CD4-positive, alpha-beta memory T cell (primary cell): ENCODE results near the gene ADGRB2. TPM values are rescaled to one million over a fixed set of nuclear protein-coding genes. Genes with fewer than 3 reads are reported as not detected.

Experiments
- CTCF ChIA-PET: fragments of 350-600 bp; sonication (Branson Sonifier 250); formaldehyde crosslinking; loops from one replicate; lab custom pipeline; 2021; ENCODE audit warnings: inconsistent platforms; ENCODE audit not compliant: partially characterized antibody; lab: Charles Lee
- POLR2A ChIA-PET: fragments of 350-600 bp; sonication (Branson Sonifier 250); formaldehyde crosslinking; loops from one replicate; lab custom pipeline; 2021; ENCODE audit not compliant: partially characterized antibody; lab: Charles Lee
- DNase-seq, 5 donors: peaks; one replicate each; pipeline versions ENCODE4 v3.0.0 to v3.0.0-alpha.2; 2020 to 2022; ENCODE audit warnings: mixed read lengths in 1 of 5
- H3K27ac ChIP-seq: one replicate; pipeline ENCODE4 v1.7.0; 2013; ENCODE audit warnings: low read depth, low read length
- H3K27me3 ChIP-seq: 2 replicates; pipeline ENCODE4 v1.7.0; 2013; ENCODE audit warnings: mild to moderate bottlenecking, low read length, moderate library complexity; ENCODE audit not compliant: insufficient read depth
- H3K36me3 ChIP-seq: 2 replicates; pipeline ENCODE4 v1.7.0; 2013; ENCODE audit warnings: mild to moderate bottlenecking, low read length, moderate library complexity; ENCODE audit not compliant: insufficient read depth
- H3K4me1 ChIP-seq: 2 replicates; pipeline ENCODE4 v1.7.0; 2013; ENCODE audit warnings: mild to moderate bottlenecking, low read length, moderate library complexity; ENCODE audit not compliant: insufficient read depth
- H3K4me3 ChIP-seq, 2 donors: one replicate each; pipeline ENCODE4 v1.7.0; 2013; ENCODE audit warnings: low read length in 2 of 2, mild to moderate bottlenecking in 1 of 2
- H3K9me3 ChIP-seq, 2 donors: one replicate each; pipeline ENCODE4 v1.7.0; 2013; ENCODE audit warnings: low read length in 2 of 2, control low read depth in 1 of 2; ENCODE audit not compliant: control insufficient read depth in 1 of 2
- H3K27ac Mint-ChIP-seq, 7 donors: one replicate each; pipeline ENCODE4 v1.8.0; 2020 to 2021; ENCODE audit warnings: mixed read lengths in 7 of 7, mild to moderate bottlenecking in 6 of 7, inconsistent platforms in 3 of 7, moderate library complexity in 3 of 7
- H3K27me3 Mint-ChIP-seq, 2 donors: one replicate each; pipeline ENCODE4 v1.8.0; 2020 to 2021; ENCODE audit warnings: mixed read lengths in 2 of 2
- H3K36me3 Mint-ChIP-seq, 2 donors: one replicate each; pipeline ENCODE4 v1.8.0; 2020 to 2021; ENCODE audit warnings: mixed read lengths in 2 of 2, inconsistent platforms in 1 of 2, mild to moderate bottlenecking in 1 of 2
- H3K4me1 Mint-ChIP-seq, 4 donors: one replicate each; pipeline ENCODE4 v1.8.0; 2020 to 2021; ENCODE audit warnings: mixed read lengths in 4 of 4, mild to moderate bottlenecking in 1 of 4
- H3K4me3 Mint-ChIP-seq, 8 donors: one replicate each; pipeline ENCODE4 v1.8.0; 2020 to 2021; ENCODE audit warnings: mixed read lengths in 8 of 8, mild to moderate bottlenecking in 7 of 8, moderate library complexity in 6 of 8, inconsistent platforms in 3 of 8
- H3K9me3 Mint-ChIP-seq, 8 donors: one replicate each; pipeline ENCODE4 v1.8.0; 2020 to 2021; ENCODE audit warnings: mixed read lengths in 8 of 8, mild to moderate bottlenecking in 5 of 8, inconsistent platforms in 3 of 8, moderate library complexity in 1 of 8
- intact Hi-C: fragments of 100-400 bp; cut with micrococcal nuclease; formaldehyde crosslinking; loops from one replicate; pipeline ENCODE4 v1.15.1; 2023
- polyA plus RNA-seq, 2 donors: library from polyadenylated mRNA; unstranded; fragments of 300-500 nt; fragmentation: Illumina TruSeq; gene quantifications; one replicate each; pipeline ENCODE4 v1.2.3, GENCODE V29; 2021
- total RNA-seq, 2 experiments: library from RNA; stranded (reverse); gene quantifications; one replicate each; pipeline ENCODE4 v1.2.3, GENCODE V29; 2021

The ADGRB2 gene
- total and polyA plus RNA-seq, 4 experiments from 2014 or later: 0.55 to 2.0 (median 1.5) TPM; not detected in 1

- Histone ChIP-seq H3K36me3 (no peaks in the 10 kb centered on the region), H3K27ac (no peak overlapping the region)
- H3K27ac Mint-ChIP-seq: no peak overlapping the region
These were observed 68.8 kb downstream of the ADGRB2 start for GRCh38 chr1:31695327-31695726.

GRCh38 chr1:31694964-31695313 lies 69.2 kb downstream of the ADGRB2 start:
- peaks cover 11 to 26% (median 17%) of the 10 kb centered on the region in 4 donors for H3K4me1 Mint-ChIP-seq
- no peaks in the 10 kb centered on the region for H3K27me3 ChIP-seq
- ChIA-PET POLR2A (no interaction called here), CTCF (no interaction called here)
- H3K36me3 ChIP-seq: no peaks in the 10 kb centered on the region
- no peak for DNase-seq
- H3K9me3 Mint-ChIP-seq: no peaks in the 10 kb centered on the region
- intact Hi-C loops: no loop called here
- no peak overlapping the region for H3K4me3 Mint-ChIP-seq
- H3K27me3 Mint-ChIP-seq: peaks cover 0 to under 1% of the 10 kb centered on the region in 2 donors
- H3K27ac Mint-ChIP-seq: no peak overlapping the region
- no peak overlapping the region for H3K4me3 ChIP-seq
- H3K9me3 ChIP-seq: no peaks in the 10 kb centered on the region
- H3K27ac ChIP-seq: no peak overlapping the region
- H3K4me1 ChIP-seq: peaks cover 12% of the 10 kb centered on the region
- no peaks in the 10 kb centered on the region for H3K36me3 Mint-ChIP-seq

More at GRCh38 chr1:31695327-31695726, 68.8 kb downstream of the ADGRB2 start:
- H3K4me3 ChIP-seq: no peak overlapping the region
- H3K36me3 Mint-ChIP-seq: no peaks in the 10 kb centered on the region
- peaks cover 11 to 30% (median 19%) of the 10 kb centered on the region in 4 donors for H3K4me1 Mint-ChIP-seq
- H3K9me3 Mint-ChIP-seq: no peaks in the 10 kb centered on the region
- CTCF ChIA-PET: no interaction called here
- H3K27me3 ChIP-seq: no peaks in the 10 kb centered on the region
- H3K9me3 ChIP-seq: no peaks in the 10 kb centered on the region
- POLR2A ChIA-PET: interaction anchor here (0.9 kb wide), 1 partner anchor 8 kb away, joined by 3 read pairs; the partner anchor contains the start of gene COL16A1
- no peaks in the 10 kb centered on the region for H3K27me3 Mint-ChIP-seq
- peaks cover 16% of the 10 kb centered on the region for H3K4me1 ChIP-seq
- intact Hi-C loops: no loop called here
- H3K4me3 Mint-ChIP-seq: no peak overlapping the region
- DNase-seq: no peak

- Histone ChIP-seq H3K9me3 (no peaks in the 10 kb centered on the region), H3K27me3 (no peaks in the 10 kb centered on the region), H3K4me3 (no peak overlapping the region), H3K27ac (no peak overlapping the region), H3K36me3 (no peaks in the 10 kb centered on the region), H3K4me1 (peaks cover 6% of the 10 kb centered on the region)
- no peaks in the 10 kb centered on the region for H3K36me3 Mint-ChIP-seq
- ChIA-PET CTCF (no interaction called here), POLR2A (no interaction called here)
- no peaks in the 10 kb centered on the region for H3K9me3 Mint-ChIP-seq
- DNase-seq: no peak
- peaks cover 6 to 20% (median 12%) of the 10 kb centered on the region in 4 donors for H3K4me1 Mint-ChIP-seq
- intact Hi-C loops: no loop called here
- H3K27ac Mint-ChIP-seq: peak overlapping the region in 1 of 7 donors; percentile 22
- peaks cover 0 to 1% of the 10 kb centered on the region in 2 donors for H3K27me3 Mint-ChIP-seq
- H3K4me3 Mint-ChIP-seq: no peak overlapping the region
These were observed 69.8 kb downstream of the ADGRB2 start for GRCh38 chr1:31694069-31694963.

GRCh38 chr1:31693231-31693630 lies 70.9 kb downstream of the ADGRB2 start:
- no peak overlapping the region for H3K4me3 ChIP-seq
- CTCF ChIA-PET: no interaction called here
- Mint-ChIP-seq H3K36me3 (no peaks in the 10 kb centered on the region), H3K27ac (peak overlapping the region in 1 of 7 donors; percentile 22), H3K4me1 (peaks cover 0 to 10% (median 6%) of the 10 kb centered on the region in 4 donors), H3K9me3 (no peaks in the 10 kb centered on the region), H3K27me3 (peaks cover 3 to 7% of the 10 kb centered on the region in 2 donors), H3K4me3 (no peak overlapping the region)
- no peaks in the 10 kb centered on the region for H3K9me3 ChIP-seq
- no peak overlapping the region for H3K27ac ChIP-seq
- no peaks in the 10 kb centered on the region for H3K27me3 ChIP-seq
- DNase-seq: no peak
- POLR2A ChIA-PET: no interaction called here
- intact Hi-C loops: no loop called here
- no peaks in the 10 kb centered on the region for H3K36me3 ChIP-seq
- H3K4me1 ChIP-seq: no peaks in the 10 kb centered on the region

GRCh38 chr1:31691951-31692350 lies 72.2 kb downstream of the ADGRB2 start:
- ChIA-PET CTCF (no interaction called here), POLR2A (no interaction called here)
- DNase-seq: no peak
- H3K4me1 Mint-ChIP-seq: no peaks in the 10 kb centered on the region
- no peak overlapping the region for H3K27ac Mint-ChIP-seq
- no peak overlapping the region for H3K4me3 Mint-ChIP-seq
- H3K36me3 Mint-ChIP-seq: no peaks in the 10 kb centered on the region
- no peaks in the 10 kb centered on the region for H3K9me3 ChIP-seq
- no peak overlapping the region for H3K27ac ChIP-seq
- no peaks in the 10 kb centered on the region for H3K4me1 ChIP-seq
- intact Hi-C loops: no loop called here
- H3K27me3 Mint-ChIP-seq: peaks cover 4 to 8% of the 10 kb centered on the region in 2 donors
- no peaks in the 10 kb centered on the region for H3K36me3 ChIP-seq
- H3K4me3 ChIP-seq: no peak overlapping the region
- H3K27me3 ChIP-seq: no peaks in the 10 kb centered on the region
- H3K9me3 Mint-ChIP-seq: no peaks in the 10 kb centered on the region

- Mint-ChIP-seq H3K9me3 (no peaks in the 10 kb centered on the region), H3K36me3 (no peaks in the 10 kb centered on the region), H3K27me3 (peaks cover 8 to 13% of the 10 kb centered on the region in 2 donors), H3K4me3 (no peak overlapping the region), H3K4me1 (no peaks in the 10 kb centered on the region), H3K27ac (no peak overlapping the region)
- intact Hi-C loops: no loop called here
- H3K27me3 ChIP-seq: no peaks in the 10 kb centered on the region
- no peak for DNase-seq
- no peaks in the 10 kb centered on the region for H3K36me3 ChIP-seq
- no peak overlapping the region for H3K27ac ChIP-seq
- CTCF ChIA-PET: no interaction called here
- H3K4me3 ChIP-seq: no peak overlapping the region
- no peaks in the 10 kb centered on the region for H3K9me3 ChIP-seq
- no peaks in the 10 kb centered on the region for H3K4me1 ChIP-seq
- POLR2A ChIA-PET: no interaction called here
These were observed 72.7 kb downstream of the ADGRB2 start for GRCh38 chr1:31691446-31691845.

- H3K9me3 Mint-ChIP-seq: no peaks in the 10 kb centered on the region
- H3K27ac Mint-ChIP-seq: no peak overlapping the region
- intact Hi-C loops: no loop called here
- H3K27me3 Mint-ChIP-seq: peaks cover 10 to 15% of the 10 kb centered on the region in 2 donors
- Histone ChIP-seq H3K27ac (no peak overlapping the region), H3K27me3 (no peaks in the 10 kb centered on the region), H3K36me3 (no peaks in the 10 kb centered on the region), H3K4me3 (no peak overlapping the region), H3K4me1 (no peaks in the 10 kb centered on the region), H3K9me3 (no peaks in the 10 kb centered on the region)
- no peak for DNase-seq
- no peak overlapping the region for H3K4me3 Mint-ChIP-seq
- H3K4me1 Mint-ChIP-seq: no peaks in the 10 kb centered on the region
- no peaks in the 10 kb centered on the region for H3K36me3 Mint-ChIP-seq
- POLR2A ChIA-PET: no interaction called here
- CTCF ChIA-PET: no interaction called here
These were observed 73.2 kb downstream of the ADGRB2 start for GRCh38 chr1:31690921-31691320.
